ENCODE data around the gene EIF3K.
"Not testable (repeated sequence)": the region's sequence is repeated elsewhere in the genome, so short reads cannot be mapped to it uniquely, and the experiment has no call there.

Gene EIF3K

GRCh38 chr19:38619361-38620174 lies 580 bp downstream of the EIF3K start:
- no peak for DNase-seq

GRCh38 chr19:38624822-38625221 lies 5.8 kb downstream of the EIF3K start:
- DNase-seq, result no peak

GRCh38 chr19:38626401-38626800 lies 7.4 kb downstream of the EIF3K start:
- DNase-seq, result no peak

GRCh38 chr19:38629568-38629967 lies 10.6 kb downstream of the EIF3K start:
- no peak for DNase-seq

GRCh38 chr19:38631301-38631700 lies 12.3 kb downstream of the EIF3K start:
- not testable (repeated sequence) for DNase-seq

GRCh38 chr19:38631811-38632475 lies 13.0 kb downstream of the EIF3K start:
- not testable (repeated sequence) for DNase-seq

GRCh38 chr19:38632476-38633213 lies 13.7 kb downstream of the EIF3K start:
- DNase-seq, result no peak

- peak; percentile 60 for DNase-seq
Observed at GRCh38 chr19:38634757-38635482, 15.9 kb downstream of the EIF3K start.

- DNase-seq, result no peak
Observed at GRCh38 chr19:38635483-38636399, 16.8 kb downstream of the EIF3K start.

- no peak for DNase-seq
Observed at GRCh38 chr19:38638461-38638860, 19.5 kb downstream of the EIF3K start.

- DNase-seq, result no peak
Observed at GRCh38 chr19:38639679-38640078, 20.7 kb downstream of the EIF3K start.

- DNase-seq, result no peak
Observed at GRCh38 chr19:38640368-38640767, 21.4 kb downstream of the EIF3K start.

GRCh38 chr19:38642176-38642575 lies 23.2 kb downstream of the EIF3K start:
- no peak for DNase-seq

GRCh38 chr19:38644719-38645118 lies 25.7 kb downstream of the EIF3K start:
- no peak for DNase-seq

GRCh38 chr19:38647368-38647965 lies 28.5 kb downstream of the EIF3K start, which contains the start of gene ACTN4:
TSS of gene ACTN4 (plus strand) at chr19:38647649. CDS start at chr19:38647746, 97 bp downstream.
- DNase-seq, result peak; percentile 99

- DNase-seq, result peak; percentile 59
Observed at GRCh38 chr19:38647966-38648768, 29.2 kb downstream of the EIF3K start.

- DNase-seq, result peak; percentile 48
Observed at GRCh38 chr19:38648769-38649304, 29.8 kb downstream of the EIF3K start.

- DNase-seq, result peak; percentile 82
Observed at GRCh38 chr19:38649305-38650171, 30.6 kb downstream of the EIF3K start.

- DNase-seq, result peak; percentile 66
Observed at GRCh38 chr19:38650172-38650775, 31.3 kb downstream of the EIF3K start.

Data from NCI-H69 (cell line).